ENCODE results near the gene OSBP2.
A peak's percentile ranks its signal among the peaks of the same experiment; 100 is the strongest.

Gene OSBP2

DNA sequence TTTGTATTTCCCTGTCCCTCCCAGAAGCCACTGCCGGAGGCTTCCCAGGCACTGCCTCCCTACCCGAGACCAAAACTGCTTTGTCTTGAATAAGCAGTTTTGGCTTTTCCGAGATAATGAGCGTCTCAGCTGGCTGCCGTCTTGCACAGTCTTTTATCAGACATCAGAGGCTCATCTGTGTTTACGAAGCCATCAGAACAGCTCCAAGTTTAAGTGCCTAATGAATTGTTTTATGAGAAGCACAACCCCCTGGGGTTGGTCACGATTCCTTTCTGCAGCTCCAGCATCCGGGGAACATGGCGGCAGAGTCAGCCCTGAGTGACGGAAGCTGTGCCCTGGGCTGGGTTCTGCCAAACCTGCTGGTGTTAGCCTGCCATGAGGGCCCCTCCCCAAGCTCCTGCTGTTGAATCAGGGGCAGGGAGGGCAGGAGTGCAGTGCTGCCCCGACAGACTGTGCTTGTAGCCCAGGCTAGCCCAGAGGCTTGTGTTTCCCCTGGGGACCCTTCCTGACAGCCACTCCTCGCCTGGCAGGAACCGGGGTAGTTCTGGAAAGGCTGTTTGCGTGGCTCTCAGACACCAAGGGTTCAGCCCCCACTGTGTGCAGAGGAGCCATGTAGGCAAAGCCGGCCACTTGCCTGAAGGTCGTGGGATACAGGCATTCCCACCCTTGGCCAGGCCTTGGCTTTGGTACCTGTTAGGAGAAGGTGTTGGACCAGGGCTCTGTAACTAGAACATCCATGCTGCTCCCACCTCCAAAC lies 177.8 kb downstream of the OSBP2 start:
- DNase-seq, result no peak

- no peak for DNase-seq
Observed at GRCh38 chr22:30873086-30873650, 178.5 kb downstream of the OSBP2 start.

- DNase-seq, result no peak
Observed at GRCh38 chr22:30873661-30874060, 179.0 kb downstream of the OSBP2 start.

DNA sequence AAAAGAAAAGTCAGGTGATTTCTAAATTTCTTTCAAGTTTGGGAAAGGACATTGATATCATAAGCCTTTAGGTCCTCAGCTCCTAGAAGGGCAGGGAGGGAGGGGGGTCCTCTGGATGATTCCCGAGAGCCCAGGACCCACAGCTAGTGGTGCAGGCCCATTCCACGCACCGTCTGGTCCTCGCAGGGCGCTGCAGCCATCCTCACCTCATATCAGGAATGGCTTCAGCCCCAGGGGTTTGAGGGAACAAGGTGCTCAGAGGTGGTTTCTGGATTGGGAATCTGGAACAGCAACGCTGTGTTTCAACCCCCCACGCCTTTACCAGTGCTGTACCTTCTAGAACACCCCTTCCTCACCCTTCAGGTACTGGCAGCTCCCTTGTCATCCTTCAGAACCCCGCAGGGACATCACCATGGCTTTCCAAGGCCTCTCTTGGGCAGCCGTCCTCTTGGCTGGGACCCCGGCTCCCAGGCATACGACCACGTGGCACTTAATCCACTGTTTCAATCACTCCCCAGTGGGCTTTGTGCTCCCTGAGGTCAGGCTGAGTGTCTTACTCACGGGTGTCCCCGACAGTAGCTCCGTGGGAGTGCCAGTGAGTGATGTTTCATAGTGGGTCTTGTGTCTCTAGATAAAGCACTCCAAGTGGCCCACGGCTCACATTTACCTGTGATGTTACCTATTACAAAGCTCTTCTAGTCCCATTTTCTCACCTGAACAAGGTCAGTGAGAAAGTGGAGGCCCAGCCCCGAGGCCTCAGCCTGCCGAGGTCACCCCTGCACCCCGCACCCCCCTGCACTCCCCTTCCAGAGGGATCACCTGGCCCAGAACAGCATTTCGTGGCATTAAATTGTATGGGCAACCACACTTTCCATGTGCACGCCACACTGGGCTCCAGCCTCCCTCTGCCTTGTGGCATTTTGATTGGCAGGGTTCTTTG lies 180.0 kb downstream of the OSBP2 start:
- DNase-seq, result no peak

DNA sequence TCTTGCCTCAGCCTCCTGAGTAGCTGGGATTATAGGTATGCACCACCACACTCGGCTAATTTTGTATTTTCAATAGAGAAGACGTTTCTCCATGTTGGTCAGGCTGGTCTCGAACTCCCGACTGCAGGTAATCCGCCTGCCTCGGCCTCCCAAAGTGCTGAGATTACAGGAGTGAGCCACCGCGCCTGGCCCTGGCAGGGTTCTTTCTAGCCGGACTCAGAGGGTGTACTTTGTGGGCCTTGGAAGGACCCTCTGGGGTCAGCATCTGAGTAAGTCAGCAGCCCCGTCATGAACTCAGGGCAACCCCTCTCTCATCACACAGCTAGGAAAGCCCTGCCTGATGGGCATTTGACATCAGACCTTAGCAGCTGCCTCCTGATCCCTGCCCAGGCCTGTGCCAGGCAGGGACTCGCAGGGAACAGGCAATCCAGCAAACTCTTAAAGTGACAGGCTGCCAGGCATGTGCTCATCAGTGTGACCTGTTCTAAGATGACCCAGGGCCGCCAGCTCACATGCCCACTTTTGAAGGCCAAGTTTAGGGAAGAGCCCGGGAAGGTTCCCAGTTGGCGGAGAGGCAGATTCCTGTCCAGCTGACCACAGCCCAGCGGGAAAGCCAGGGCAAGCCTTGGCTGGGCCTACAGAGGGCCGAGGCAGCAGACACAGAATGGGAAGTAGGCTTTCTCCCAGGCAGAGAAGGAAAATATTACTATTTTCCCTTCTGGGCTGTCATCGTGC lies 181.0 kb downstream of the OSBP2 start:
- no peak for DNase-seq

DNA sequence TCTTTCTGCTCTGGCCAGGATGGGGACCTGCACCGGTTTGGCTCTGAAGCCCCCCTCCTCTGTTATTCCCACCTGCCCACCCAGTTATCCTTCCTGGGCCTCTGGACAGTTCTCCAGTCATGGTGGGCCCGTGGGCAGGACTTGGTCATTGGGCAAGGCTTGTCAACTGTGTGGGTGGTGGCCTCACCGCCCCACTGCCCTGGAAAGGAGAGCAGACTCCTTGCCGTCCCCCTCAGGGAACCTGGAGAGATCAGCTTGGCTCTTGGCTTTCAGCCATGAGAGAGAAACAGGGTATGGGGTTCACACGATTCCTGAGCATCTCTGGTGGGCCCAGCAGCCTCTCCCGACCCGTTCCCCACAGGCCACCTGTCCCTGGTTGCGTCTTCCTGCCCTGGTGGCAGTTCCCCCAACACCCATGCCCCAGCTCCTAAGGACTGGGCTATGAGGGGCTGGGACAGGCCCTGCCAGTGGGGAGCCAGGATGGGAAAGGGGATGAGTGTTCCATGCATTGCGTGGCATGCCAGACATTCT lies 181.6 kb downstream of the OSBP2 start:
- DNase-seq, result no peak

DNA sequence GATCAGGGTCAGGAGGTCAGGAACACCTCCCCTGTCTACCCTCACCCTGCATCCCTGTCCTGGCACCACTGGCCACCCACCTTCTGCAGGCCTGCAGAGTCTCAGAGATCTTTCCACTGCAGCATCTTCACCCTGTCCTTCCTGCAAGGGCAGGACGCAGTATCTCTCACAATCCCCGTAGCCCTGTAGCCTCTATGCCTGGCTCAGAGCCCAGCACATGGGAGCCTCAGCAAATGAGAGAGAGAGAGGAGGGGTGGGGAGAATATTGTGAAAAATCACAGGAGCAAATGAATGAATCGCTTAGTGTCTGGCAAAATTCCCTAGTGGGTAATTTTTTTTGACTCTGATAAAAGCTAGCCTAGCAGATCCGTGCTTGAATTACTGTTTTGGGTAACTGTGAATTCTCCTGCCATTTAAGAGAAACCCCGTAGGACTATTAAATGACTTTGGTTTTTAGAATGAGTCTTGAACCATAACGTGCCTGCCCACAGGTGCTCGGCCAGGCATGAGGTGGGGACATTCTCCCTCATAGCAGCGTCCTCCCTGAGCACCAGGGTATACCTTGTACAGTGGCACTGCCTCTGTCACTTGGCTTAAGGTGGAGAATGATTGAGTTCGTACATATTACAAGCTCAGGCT lies 182.4 kb downstream of the OSBP2 start:
- DNase-seq, result peak; percentile 37

DNA sequence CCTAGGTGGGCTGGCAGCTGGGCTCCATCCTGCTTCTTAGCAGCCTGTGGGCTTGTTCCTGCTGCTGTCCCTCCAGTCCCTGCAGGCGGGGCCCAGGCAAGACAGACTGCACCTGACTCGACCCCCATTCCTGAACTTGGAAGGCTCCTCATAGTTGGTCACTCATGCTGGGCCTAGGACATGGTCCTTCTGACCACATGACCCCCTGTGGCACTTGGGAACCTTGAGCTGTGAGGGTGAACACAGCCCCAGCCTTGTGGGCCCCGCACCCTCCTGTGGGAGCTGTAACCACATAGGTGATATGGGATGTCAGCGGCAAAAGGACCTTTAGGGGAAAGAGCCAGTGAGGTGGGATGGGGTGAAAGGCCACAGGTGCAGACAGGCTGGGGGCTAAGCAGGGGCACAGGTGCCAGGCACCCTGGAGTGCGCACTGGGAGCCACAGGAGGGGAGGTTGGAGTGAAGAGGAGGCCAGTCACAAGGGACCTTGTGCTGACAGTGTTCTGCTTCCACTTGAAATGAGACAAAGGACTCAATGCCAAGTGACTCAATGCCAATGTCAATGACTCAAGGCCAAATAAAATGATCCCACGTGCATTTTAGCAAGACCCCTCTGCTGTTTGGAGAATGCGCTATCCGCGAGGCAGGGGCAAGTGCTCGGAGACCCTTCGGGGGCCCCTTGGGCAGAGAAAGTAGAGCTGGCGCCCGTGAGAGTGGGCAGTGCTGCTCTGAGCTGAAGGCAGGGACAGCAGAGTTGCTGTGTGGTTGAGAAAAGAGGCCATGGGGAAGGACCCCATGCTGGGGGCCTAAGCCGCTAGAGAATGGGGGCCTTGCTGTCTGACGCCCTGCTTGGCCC lies 183.2 kb downstream of the OSBP2 start:
- no peak for DNase-seq

DNA sequence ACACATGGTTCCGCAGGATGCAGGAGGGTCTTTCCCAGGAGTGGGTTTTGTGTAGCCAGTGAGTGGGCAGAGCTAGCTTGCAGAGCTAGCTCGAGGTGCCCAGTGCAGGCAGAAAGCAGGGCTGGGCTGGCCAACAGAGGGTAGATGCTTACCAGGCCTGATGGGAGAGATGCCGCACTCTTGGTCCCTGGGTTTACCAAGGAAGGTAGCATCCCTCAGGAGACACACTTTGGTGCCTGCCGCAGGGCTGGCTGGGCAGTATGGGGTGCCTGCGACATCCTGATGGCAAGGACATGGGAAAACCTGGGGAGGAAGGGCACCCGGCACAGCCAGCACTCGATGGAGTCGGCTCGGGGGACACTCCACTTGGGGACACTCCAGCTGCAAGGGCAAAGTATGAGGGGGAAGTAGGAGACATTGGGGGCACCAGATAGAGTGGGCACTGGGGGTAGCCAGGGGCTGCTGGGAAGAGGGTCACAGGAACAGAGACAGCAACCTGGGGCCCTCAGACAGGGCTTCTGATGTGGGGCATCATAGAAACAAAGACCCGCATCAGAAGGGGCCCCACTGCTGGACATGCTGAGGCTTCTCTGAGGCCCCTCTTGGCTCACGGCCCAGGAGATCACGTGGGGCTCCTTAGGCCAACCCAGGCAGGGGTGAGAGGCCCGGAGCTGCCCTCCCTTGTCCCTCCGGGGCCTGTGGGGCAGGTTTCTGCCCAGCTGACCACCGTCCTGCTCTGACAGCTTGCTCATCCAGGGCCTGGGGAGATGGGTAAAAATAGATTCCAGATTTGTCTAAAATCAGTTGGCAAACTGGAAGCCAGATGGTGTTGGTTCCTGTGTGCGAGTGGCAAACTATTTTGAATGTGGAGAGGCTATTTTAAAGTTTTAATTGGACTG lies 184.1 kb downstream of the OSBP2 start:
- no peak for DNase-seq

DNA sequence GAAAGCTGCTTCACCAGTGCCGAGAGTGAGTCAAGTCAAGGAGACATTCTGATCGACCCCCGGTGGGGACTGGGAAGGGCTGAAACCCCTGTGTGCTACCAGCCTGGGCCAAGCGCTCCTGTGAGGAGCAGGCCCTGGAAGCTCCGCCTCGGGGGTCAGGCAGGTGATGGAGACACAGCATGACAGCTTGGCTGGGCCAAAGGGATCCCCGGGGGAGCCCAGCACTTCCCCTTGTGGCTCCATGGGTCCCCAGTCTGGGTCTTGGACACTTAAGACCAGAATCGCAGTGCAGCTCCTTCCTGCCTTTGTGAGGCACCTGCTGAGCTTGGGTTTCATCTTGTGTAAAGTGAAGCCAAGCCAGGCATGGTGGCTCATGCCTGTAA lies 184.7 kb downstream of the OSBP2 start:
- DNase-seq, result no peak

DNA sequence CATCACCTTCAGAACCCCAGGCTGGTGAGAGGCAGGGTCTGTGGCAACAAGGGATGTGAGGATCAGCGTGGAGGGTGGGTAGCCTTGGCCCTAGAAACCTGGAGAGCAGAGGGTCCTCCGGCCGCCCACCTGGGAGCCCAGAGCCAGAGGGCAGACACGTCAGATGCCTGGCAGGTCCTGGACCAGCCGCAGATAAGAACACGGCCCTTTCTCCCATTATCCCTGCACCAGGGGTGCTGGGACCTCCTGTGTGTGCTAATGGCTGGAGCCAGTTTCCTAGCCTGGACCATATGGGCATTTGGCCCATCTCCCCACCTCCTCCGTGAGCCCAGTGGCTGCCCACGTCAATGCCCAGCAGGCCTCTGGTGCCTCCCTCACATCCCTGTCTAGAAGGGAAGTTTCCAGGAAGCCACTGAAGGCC lies 185.5 kb downstream of the OSBP2 start:
- no peak for DNase-seq

GRCh38 chr22:30880847-30881246 lies 186.2 kb downstream of the OSBP2 start:
- DNase-seq, result no peak

DNA sequence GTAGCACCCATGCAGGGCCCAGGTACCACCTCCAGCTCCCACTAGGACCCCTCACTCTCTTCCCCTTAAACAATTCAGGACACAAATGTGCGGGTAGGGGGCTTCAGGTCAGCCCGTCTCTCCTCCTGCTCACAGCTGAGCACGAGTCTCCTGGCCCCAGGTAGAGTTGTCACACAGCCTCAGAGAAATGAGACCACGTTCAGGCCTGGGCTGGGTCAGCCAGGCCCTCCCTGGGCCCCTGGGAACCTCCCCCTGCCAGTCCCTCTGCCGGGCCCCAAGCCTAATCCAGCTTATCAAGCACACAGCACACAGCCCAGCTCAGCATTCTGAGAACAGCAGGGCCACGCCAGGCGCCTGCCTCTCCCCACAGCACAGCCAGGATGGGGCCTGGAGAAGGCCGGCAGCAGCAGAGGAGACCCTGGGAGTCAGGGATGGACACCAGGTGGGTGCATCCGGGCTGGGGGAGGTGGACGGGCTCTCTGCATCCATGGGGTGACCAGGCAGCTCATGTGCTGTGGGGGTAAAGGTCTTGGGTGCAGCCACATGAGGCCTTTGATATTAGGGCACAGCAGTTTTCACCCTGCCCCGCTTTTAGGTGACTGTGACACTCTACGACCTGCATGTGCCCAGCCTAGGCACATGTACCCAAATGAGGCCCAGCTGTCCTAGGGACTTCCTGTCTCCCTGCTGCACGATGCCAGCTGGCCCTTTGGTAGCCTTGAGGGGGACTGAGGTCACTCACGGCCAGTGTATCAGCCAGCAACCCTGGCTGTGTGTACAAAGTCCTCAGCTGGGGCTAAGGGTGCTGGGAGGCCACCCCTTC lies 186.9 kb downstream of the OSBP2 start:
- no peak for DNase-seq

DNA sequence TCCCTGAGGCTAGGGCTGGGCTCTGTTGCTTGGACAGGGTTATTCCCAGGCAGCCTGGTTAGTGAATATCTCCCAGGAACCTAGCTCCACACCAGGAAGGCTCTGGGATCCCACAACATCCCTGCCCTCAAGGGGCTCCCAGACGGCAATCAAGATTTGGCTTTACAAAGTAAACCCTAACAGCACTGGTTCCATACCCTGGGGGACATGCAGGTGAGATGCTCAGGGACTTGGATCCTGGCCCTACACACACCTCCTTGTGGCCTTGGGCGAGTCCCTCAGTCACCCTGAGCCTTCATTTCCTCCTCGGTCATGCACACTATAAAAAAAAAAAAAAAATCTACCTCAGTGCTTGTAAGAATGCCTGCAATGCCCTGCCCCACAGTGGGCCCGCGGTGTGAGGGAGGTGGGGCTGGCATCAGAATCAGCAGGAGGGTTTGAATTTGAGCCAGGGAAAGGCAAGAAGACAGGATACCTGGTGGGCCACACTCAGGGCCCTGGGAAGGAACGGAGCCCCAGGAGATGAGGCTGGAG lies 187.6 kb downstream of the OSBP2 start:
- DNase-seq, result no peak

DNA sequence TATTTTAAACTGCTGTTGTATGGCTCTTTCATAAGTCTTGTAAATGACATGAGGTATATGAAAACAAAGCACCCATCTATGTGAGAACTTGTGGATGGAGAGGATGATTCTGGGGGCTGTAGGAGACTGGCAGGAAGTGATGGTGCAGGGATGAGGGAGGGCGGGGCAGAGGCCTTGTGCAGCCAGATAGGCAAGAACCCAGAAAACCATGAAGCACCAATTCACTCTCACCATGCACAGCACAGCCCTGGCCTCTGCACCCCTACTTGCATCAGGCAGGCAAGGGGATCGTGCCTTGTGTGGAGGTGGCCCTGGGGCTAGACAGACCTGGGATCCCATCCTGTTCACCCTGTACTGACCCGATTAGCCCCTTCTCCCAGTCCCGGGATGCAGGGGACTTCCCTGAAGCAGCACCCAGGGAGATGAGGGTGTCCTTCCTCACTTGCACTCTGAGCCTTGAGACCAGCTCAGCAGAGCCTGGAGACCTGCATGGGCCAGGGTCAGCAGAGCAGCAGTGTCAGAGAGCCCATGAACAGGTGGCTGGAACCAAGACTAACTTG lies 188.4 kb downstream of the OSBP2 start:
- no peak for DNase-seq

GRCh38 chr22:30883586-30884145 lies 189.0 kb downstream of the OSBP2 start:
- DNase-seq, result no peak

DNA sequence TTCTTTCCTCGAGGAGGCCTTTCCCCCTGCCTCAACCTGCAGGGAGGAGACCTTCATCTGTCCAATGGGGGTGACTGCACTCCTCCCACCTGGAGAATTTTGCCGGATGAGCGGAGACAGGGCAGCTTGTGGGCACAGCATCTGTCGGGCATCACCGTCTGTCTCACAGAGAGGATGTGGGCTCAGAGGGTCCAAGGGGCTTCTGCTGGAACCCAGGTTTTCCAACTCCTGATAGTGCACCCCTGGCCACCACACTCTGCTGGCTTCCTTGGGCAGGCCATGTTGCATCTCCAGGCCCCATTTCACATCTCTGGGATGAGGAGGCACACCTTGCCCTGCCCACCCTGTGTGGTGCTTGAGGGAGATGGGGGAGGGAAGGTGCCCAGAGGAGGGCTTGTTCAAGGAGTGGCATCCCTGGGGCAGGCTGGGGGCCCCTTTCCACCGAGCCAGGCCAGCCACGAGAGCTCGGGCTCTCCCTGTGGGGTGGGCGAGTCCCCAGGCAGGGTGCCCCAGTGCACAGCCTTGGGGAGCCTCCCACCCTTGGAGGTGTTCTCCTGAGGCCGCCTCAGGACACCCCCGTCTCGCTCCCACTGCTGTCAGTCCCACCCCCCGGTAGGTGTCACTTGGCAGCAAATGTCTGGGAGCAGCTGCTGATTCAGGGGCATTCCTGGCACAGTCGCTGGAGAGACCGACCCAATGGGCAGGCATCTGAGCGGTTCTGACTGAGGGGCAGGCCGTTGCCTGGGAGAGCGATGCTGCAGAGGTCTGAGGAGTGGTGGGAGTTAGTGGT lies 189.7 kb downstream of the OSBP2 start:
- no peak for DNase-seq

GRCh38 chr22:30885001-30885366 lies 190.3 kb downstream of the OSBP2 start:
- no peak for DNase-seq
